Activated CD8-positive, alpha-beta memory T cell treated with anti-CD3 and anti-CD28 coated beads for 4 hours (primary cell): Measurements from ENCODE around the gene ACTR1B.
"Not testable (repeated sequence)": the region's sequence is repeated elsewhere in the genome, so short reads cannot be mapped to it uniquely, and the experiment has no call there.

Experiments
- DNase-seq, 2 donors: peaks; one replicate each; pipeline ENCODE4 v3.0.0-alpha.2; 2020; ENCODE audit warnings: low read depth in 2 of 2

The ACTR1B gene

GRCh38 chr2:97688062-97688827 lies 24.4 kb upstream of the ACTR1B start:
- no peak for DNase-seq

GRCh38 chr2:97687235-97687634 lies 23.4 kb upstream of the ACTR1B start:
- not testable (repeated sequence) for DNase-seq

- DNase-seq, result no peak
These were observed 14.5 kb upstream of the ACTR1B start for GRCh38 chr2:97678298-97678697.

GRCh38 chr2:97677480-97677879 lies 13.6 kb upstream of the ACTR1B start:
- DNase-seq, result no peak

GRCh38 chr2:97676620-97677019 lies 12.8 kb upstream of the ACTR1B start:
- DNase-seq, result no peak

DNA sequence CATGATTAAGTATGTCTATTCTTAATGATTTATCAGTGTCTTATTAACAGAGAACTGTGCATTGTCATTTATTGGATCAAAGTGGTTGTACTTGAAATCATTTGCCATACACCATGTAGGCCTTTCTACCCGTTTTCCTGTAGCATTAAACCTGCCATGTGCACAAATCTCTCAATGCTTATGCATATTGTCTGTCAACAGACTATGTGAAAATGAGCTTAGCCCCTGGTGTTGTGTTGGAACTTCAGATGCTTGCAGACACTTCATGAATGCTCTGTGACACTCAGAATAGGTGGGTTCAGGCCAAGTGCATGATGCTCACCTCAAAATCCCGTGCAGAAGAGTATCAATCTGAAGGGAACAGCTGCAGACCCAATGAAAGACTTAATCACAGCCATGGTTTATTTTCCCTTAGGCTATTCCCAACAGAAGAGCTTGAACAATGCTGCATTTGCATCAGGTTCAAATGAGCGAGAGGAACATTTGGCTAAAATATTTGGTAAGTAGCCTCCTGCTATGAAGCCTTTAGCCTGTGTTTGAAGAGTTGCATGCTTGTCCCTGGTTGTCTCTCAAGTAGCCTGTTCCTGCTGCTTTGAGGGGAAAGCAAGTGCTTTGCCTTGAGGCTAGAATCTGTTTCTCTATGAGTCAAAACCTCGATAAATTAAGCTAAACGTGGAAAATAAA lies 11.7 kb upstream of the ACTR1B start:
- no peak for DNase-seq

DNA sequence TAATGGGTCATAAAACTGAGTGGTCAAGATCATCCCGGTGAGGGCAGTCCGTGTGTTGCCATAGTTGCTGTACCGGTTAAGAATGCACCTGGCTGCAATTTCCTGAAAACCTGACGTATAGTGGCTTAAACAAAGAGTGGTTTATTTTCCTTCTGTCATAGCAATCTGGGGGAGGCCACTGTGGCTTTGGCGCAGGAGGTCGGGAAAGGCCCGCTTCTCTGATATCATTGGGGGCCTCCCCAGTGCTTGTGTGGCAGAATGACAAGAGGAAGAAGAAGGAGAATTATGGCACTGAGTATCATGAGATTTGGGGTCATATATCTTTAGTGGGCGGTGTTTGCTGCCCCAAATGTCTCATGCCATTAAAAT lies 10.1 kb upstream of the ACTR1B start:
- no peak for DNase-seq

- DNase-seq, result no peak
These were observed 9.5 kb upstream of the ACTR1B start for GRCh38 chr2:97673182-97673914.

GRCh38 chr2:97672606-97673140 lies 8.8 kb upstream of the ACTR1B start:
- DNase-seq, result not testable (repeated sequence)

- DNase-seq, result no peak
These were observed 7.7 kb upstream of the ACTR1B start for GRCh38 chr2:97671526-97671925.

DNA sequence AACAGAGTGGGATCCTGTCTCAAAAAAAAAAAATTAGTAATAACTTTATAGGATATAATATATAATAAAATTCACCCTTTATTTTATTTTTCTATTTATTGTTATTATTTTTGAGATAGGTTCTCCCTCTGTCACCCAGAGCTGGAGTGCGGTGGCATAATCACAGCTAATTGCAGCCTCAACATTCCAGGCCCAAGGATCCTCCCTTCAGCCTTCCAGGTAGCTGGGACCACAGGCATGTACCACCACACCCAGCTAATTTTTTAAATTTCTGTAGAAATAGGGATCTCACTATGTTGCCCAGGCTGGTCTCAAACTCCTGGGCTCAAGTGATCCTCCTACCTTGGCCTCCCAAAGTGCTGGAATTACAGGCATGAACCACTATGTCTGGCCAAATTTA lies 6.6 kb upstream of the ACTR1B start:
- DNase-seq, result no peak

DNA sequence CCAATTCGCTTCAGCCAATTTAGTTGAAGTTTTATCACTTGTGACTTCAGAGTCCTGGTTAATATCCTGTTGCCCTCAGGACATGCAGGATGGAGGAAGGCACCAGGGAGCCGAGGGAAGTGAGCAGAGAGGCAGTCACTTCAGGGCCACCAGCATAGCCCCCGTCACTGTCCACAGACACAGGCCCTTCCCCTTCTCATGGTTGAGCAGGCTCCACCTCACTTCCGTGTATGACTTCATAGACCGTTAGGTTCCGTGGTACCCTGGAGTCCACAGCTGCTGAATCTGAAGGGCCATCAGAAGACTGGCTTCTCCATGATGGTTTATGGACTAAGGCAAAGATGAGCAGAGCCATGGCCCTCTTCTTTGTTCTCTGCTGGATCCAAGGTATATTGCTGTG lies 5.6 kb upstream of the ACTR1B start, which contains the start of gene C2orf92:
TSS of gene C2orf92 (plus strand) at position 266 of the 400 bp plus-strand sequence. CDS start at position 342, 76 bp downstream.
- DNase-seq, result no peak

- DNase-seq, result no peak
These were observed 759 bp upstream of the ACTR1B start for GRCh38 chr2:97664636-97664970.

- DNase-seq, result no peak
These were observed 250 bp downstream of the ACTR1B start for GRCh38 chr2:97663626-97663961.

GRCh38 chr2:97662895-97663625 lies 784 bp downstream of the ACTR1B start:
- DNase-seq, result peak; percentile 60 to 76

- no peak for DNase-seq
These were observed 1.4 kb downstream of the ACTR1B start for GRCh38 chr2:97662386-97662894.

DNA sequence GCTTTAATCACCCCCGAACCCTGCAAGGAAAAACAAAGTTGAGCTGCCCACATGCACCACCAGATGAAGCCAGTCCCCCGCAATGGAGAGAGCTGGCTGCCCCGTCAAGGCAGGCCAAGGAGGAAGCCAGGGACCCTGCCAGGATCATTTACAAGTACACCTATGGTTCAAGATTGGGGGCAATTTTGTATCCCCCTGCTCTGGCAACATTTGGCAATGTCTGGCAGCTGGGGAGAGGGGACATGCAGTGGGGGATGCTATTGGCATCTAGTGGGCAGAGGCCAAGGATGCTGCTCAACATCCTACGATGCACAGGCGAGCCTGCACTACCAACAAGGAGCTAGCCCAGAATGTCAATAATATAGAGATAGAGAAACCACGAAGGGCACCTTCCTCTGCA lies 1.9 kb downstream of the ACTR1B start:
- DNase-seq, result no peak

DNA sequence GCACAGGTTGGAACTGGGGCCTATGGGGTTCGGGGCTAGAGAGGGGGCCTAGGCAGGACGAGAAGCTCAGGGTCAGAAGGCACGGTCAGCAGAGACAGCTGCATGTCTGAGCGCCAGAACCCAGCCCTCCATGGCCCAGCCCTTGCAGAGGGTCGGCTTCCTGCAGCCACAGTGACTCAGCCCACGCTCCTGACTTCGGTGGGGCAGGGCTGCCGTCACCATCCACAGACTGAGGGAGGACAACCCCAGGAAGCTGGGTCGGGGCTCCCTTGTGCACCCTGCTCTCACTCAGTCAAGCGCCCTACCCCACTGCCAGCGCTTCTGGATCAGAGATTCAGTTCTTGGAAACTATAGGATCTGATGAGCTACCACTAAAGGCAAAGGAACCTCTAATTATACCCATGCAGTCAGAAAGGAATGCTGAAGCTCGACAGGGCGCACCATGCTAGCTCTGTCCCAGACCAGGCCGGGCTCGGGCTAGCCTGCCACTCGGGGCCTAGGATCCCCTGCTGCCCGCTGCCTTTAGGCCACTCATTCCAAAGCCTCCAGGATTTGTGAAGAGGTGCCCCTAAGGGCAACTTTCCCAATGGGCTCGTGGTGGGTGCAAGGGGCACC lies 3.0 kb downstream of the ACTR1B start:
- DNase-seq, result no peak

GRCh38 chr2:97660044-97660774 lies 3.6 kb downstream of the ACTR1B start:
- DNase-seq, result no peak

DNA sequence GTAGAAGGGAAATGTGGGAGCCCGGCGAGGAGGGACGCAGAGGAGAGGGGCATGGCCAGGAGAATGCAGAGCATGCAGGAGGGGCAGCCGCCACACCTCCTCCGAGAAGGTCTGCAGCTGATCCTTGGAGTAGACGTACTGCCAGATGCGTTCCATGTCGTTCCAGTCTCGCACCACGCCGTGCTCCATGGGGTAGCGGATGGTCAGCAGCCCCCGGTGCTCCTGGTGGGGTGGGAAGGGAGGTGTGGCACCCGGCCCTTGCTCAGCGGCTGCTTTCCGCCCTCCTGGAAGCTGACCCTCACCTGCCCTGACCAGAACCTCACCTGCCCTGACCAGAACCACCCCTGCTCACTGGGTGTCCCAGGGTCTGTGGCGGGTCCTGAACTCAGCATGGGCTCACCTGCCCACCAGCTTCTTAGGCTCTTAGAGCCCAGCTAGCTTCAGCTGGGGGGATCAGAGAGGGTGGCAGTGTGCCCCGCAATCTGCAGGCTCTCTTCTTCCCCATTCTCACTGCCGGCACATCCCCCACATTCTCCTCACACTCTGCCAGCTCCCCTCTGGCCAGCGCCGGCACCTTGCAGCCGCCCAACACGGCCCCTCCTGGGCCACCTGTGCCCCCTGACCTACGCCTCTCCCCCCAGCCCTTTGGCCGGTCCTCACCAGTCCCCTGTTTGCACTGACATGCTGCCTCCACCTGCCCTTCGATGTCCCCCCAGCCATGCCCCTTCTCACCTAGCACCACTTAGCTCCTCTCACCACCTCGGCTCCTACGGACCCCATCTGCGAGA lies 4.4 kb downstream of the ACTR1B start:
- DNase-seq, result no peak
